GM21619 (cell line): Measurements from ENCODE around the gene STX16.
"Not testable (repeated sequence)": the region's sequence is repeated elsewhere in the genome, so short reads cannot be mapped to it uniquely, and the experiment has no call there.

Source experiments
- ATAC-seq: cut with Tn5 transposase; IDR thresholded peaks from one replicate; pipeline ENCODE4 v1.9.1; 2021; ENCODE audit not compliant: unreplicated experiment

STX16 gene

DNA sequence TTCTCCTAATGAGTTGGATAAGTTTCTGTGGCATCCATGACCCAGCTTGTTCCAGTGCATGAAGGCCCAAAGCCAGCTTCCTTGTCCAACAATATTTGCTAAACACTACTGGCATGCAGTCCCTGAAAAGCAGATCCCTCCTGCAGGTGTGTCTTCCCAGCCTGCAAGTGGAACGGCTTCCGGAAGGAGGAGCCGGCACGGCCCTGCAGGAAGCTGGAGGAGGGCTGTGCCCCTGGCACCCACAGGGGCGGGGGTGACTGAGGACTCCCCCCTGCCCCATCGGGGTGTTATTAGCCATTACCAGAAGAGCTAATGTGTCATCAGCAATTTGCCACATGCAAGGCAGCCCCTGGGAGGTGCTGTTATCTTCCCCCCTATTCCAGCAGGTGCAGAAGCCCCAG, 68.9 kb downstream of the STX16 start:
- ATAC-seq, result no peak

DNA sequence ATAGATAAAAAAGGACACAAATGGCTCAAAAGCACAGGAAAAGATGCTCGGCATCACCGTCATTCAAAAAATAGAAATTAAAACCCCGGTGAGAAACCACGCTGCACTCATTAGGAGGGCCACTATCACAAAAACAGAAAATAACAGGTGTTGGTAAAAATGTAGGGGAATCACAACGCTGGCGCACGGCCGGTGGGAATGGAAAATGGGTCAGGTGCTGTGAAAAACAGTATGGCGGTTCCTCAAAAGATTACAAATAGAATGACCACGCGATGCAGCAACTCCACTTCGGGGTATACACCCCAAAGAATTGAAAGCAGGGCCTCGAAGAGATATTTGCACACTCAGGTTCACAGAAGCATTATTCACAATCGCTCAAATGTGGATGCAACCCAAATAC, 69.8 kb downstream of the STX16 start:
- no peak for ATAC-seq

DNA sequence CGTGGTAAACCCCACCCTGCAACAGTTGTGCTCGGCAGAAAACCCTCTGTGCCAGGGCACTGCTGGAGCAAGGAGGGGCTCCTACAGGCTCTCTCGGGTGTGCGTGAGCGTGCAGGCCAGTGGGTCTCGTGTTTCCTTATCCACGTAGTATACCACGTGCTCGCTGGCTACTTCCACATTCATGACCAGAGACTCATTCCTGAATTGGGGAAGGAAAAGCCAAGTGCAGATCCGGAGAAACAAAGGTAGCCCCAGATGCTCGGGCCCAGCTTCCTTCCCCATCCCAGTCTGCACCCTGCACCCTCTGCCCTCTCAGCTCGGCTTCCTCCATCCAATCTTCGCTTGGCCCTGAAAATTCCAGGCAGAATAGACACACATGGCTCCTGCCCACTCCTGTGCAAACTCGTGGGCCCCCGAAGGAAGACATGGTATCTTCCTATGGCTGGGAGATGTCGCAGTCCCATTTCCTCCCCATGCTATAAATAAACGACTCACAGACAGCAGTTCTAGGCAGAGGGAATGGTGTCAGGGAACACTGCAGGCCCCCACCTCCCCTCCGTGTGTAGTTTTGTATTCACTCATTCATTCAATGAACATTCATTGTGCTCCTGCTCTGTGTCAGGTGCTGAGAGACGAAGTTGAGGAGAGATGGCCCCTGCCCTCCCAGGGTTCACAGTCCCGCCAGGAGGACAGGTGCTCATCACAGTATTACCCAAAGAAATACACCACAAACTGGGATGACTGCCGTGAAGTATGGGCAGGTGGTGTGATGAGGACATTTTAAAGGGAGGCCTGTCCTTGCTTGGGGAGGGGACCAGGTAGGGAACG, 71.1 kb downstream of the STX16 start:
- no peak for ATAC-seq

DNA sequence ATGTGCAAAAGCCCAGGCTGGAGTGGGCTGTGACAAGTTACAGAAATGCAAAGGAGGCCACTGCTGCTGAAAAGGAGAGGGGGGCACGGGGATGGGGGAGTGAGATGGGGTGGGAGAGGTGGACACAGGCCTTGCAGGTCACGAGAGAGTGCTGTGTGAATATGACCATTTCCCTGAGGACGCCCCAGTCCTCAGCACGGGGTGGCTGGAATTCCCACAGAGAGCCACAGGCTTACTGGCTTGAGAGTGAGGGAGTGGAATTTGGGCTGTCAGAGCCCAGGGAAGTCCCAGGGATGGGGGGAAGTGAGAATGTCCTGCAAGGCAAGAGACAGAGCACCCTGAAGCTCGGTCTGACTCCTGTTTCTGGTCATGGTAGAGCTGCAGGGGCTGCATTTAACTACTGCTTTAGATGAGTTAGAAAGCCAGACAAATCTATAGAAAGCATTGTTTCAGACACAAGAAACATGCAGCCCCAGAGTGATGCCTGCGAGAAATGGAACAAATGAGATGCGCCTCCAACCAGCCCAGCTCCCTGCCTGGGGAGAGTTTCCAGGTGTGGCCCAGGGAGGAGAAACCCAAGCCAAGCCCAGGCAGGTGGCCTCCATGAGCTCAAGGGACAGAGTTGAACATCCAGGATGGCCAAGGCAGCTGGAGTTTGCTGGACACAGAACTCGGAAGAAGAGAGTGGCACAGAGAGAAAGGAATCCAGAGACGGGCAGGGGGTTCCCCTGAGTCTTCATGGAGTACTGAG, 72.0 kb downstream of the STX16 start:
- no peak for ATAC-seq

DNA sequence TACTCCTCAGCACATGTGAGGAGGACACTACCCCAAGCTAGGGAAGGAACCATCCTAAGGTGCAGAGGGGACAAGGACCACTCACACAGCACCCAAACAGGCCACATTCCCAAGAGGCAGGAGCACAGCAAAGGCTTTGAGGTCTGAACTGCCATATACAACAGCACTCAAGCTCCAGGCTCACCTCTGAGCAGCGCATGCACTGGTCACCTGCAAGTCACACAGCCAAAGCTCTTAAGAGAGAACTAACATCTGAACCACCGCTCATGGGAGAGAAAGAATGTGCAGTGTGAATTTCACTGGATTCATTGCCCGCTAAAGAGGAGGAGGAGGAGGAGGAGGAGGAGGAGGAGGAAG, 72.5 kb downstream of the STX16 start:
- no peak for ATAC-seq

DNA sequence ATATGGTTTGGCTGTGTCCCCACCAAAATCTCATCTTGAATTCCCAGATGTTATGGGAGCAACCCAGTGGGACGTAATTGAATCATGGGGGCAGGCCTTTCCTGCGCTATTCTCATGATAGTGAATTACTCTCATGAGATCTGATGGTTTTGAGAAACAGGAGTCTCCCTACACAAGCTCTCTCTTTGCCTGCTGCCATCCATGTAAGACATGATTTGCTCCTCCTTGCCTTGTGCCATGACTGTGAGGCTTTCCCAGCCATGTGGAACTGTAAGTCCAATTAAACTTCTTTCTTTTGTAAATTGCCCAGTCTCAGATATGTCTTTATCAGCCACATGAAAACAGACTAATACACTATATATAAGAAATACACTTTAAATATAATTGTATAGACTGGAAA, 75.1 kb downstream of the STX16 start:
- not testable (repeated sequence) for ATAC-seq
